Measurements from ENCODE around the gene GYS1.

Gene GYS1

DNA sequence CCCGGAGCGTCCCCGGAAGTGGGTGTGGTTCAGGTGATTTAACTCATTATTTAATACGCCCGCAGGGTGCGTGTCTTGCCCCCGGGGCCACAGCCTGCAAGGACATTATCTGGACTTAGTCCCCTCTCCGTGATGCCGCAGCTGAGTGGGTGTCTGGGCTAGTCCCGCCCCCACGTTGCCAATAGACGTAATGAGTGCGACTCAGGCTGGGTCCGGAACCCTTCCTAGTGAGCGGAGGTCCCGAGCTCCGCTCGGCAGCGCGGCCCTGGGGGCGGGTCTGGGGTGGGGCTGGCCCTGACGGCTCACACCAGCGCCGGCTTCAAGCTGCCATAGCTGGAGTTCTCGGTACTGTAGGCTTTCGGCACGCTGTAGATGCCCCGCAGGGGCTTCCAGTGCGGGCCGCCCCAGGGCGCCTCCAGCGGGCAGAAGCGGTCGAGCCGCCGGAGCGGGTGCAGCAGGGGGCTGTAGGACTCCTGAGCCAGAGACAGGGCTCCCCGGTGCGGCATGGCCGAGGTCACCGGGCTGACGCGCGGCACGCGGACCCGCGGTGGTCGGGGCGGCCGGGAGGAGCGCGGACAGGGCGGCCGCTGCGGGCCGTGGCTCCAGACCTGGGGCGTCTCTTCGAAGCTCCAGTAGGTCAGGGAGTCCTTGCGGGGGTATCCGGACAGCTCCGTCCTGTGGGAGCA, 24.7 kb upstream of the GYS1 start (continued):
- peak; percentile 49 for TF ChIP-seq GLIS1 (tag by site-specific recombination; IDR thresholded peaks at IDR 0.05)
- TF ChIP-seq ZFHX2 (tag by site-specific recombination; conservative IDR thresholded peaks at IDR 0.05): peak; percentile 86
- no peak for TF ChIP-seq ZNF514 (tag by site-specific recombination; IDR thresholded peaks at IDR 0.05)
- TF ChIP-seq ZNF560 (tag by site-specific recombination; IDR thresholded peaks at IDR 0.05; ENCODE audit: borderline replicate concordance): no peak
- TF ChIP-seq, protein P1, sequence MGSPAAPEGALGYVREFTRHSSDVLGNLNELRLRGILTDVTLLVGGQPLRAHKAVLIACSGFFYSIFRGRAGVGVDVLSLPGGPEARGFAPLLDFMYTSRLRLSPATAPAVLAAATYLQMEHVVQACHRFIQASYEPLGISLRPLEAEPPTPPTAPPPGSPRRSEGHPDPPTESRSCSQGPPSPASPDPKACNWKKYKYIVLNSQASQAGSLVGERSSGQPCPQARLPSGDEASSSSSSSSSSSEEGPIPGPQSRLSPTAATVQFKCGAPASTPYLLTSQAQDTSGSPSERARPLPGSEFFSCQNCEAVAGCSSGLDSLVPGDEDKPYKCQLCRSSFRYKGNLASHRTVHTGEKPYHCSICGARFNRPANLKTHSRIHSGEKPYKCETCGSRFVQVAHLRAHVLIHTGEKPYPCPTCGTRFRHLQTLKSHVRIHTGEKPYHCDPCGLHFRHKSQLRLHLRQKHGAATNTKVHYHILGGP (tag by site-specific recombination; IDR thresholded peaks at IDR 0.05): no peak
- TF ChIP-seq ZXDB (tag by site-specific recombination; IDR thresholded peaks at IDR 0.05): peak; percentile 72
- TF ChIP-seq, protein P2, sequence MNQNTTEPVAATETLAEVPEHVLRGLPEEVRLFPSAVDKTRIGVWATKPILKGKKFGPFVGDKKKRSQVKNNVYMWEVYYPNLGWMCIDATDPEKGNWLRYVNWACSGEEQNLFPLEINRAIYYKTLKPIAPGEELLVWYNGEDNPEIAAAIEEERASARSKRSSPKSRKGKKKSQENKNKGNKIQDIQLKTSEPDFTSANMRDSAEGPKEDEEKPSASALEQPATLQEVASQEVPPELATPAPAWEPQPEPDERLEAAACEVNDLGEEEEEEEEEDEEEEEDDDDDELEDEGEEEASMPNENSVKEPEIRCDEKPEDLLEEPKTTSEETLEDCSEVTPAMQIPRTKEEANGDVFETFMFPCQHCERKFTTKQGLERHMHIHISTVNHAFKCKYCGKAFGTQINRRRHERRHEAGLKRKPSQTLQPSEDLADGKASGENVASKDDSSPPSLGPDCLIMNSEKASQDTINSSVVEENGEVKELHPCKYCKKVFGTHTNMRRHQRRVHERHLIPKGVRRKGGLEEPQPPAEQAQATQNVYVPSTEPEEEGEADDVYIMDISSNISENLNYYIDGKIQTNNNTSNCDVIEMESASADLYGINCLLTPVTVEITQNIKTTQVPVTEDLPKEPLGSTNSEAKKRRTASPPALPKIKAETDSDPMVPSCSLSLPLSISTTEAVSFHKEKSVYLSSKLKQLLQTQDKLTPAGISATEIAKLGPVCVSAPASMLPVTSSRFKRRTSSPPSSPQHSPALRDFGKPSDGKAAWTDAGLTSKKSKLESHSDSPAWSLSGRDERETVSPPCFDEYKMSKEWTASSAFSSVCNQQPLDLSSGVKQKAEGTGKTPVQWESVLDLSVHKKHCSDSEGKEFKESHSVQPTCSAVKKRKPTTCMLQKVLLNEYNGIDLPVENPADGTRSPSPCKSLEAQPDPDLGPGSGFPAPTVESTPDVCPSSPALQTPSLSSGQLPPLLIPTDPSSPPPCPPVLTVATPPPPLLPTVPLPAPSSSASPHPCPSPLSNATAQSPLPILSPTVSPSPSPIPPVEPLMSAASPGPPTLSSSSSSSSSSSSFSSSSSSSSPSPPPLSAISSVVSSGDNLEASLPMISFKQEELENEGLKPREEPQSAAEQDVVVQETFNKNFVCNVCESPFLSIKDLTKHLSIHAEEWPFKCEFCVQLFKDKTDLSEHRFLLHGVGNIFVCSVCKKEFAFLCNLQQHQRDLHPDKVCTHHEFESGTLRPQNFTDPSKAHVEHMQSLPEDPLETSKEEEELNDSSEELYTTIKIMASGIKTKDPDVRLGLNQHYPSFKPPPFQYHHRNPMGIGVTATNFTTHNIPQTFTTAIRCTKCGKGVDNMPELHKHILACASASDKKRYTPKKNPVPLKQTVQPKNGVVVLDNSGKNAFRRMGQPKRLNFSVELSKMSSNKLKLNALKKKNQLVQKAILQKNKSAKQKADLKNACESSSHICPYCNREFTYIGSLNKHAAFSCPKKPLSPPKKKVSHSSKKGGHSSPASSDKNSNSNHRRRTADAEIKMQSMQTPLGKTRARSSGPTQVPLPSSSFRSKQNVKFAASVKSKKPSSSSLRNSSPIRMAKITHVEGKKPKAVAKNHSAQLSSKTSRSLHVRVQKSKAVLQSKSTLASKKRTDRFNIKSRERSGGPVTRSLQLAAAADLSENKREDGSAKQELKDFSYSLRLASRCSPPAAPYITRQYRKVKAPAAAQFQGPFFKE (tag by site-specific recombination; IDR thresholded peaks at IDR 0.05; ENCODE audit: borderline replicate concordance): no peak
- no peak for TF ChIP-seq GLI2 (tag by site-specific recombination; IDR thresholded peaks at IDR 0.05; ENCODE audit: borderline replicate concordance, low read depth)
- TF ChIP-seq ZNF785 (tag by site-specific recombination; IDR thresholded peaks at IDR 0.05): no peak
- TF ChIP-seq ZNF292 (tag by site-specific recombination; IDR thresholded peaks at IDR 0.05; ENCODE audit: borderline replicate concordance, low read depth): no peak
- no peak for TF ChIP-seq ZNF670 (tag by site-specific recombination; IDR thresholded peaks at IDR 0.05; ENCODE audit: low read depth)
- TF ChIP-seq FEZF1 (tag by site-specific recombination; IDR thresholded peaks at IDR 0.05): no peak
- no peak for TF ChIP-seq ZNF112 (tag by site-specific recombination; IDR thresholded peaks at IDR 0.05)
- TF ChIP-seq, protein P3, sequence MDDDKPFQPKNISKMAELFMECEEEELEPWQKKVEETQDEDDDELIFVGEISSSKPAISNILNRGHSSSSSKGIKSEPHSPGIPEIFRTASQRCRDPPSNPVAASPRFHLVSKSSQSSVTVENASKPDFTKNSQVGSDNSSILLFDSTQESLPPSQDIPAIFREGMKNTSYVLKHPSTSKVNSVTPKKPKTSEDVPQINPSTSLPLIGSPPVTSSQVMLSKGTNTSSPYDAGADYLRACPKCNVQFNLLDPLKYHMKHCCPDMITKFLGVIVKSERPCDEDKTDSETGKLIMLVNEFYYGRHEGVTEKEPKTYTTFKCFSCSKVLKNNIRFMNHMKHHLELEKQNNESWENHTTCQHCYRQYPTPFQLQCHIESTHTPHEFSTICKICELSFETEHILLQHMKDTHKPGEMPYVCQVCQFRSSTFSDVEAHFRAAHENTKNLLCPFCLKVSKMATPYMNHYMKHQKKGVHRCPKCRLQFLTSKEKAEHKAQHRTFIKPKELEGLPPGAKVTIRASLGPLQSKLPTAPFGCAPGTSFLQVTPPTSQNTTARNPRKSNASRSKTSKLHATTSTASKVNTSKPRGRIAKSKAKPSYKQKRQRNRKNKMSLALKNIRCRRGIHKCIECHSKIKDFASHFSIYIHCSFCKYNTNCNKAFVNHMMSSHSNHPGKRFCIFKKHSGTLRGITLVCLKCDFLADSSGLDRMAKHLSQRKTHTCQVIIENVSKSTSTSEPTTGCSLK (tag by site-specific recombination; IDR thresholded peaks at IDR 0.05): no peak
- TF ChIP-seq SP7 (tag by site-specific recombination; IDR thresholded peaks at IDR 0.05): peak; percentile 26; the same call in 1 of the 2 replicates
- TF ChIP-seq ZNF561 (tag by site-specific recombination; IDR thresholded peaks at IDR 0.05; ENCODE audit: borderline replicate concordance): no peak
- no peak for TF ChIP-seq ZNF530 (tag by site-specific recombination; IDR thresholded peaks at IDR 0.05; ENCODE audit: low read depth)
- TF ChIP-seq ZNF629 (tag by site-specific recombination; IDR thresholded peaks at IDR 0.05): no peak
- no peak for TF ChIP-seq ZNF768 (tag by site-specific recombination; IDR thresholded peaks at IDR 0.05)
- no peak for TF ChIP-seq ZNF266 (tag by site-specific recombination; IDR thresholded peaks at IDR 0.05; ENCODE audit: low read depth)
- TF ChIP-seq IKZF3 (tag by site-specific recombination; IDR thresholded peaks at IDR 0.05): 0 out of 2 replicates have a peak, but pooled peaks have one; percentile 48
- TF ChIP-seq ZNF114 (tag by site-specific recombination; IDR thresholded peaks at IDR 0.05): no peak
- TF ChIP-seq SP2 (tag by site-specific recombination; IDR thresholded peaks at IDR 0.05): peak; percentile 78
- TF ChIP-seq, protein P4, sequence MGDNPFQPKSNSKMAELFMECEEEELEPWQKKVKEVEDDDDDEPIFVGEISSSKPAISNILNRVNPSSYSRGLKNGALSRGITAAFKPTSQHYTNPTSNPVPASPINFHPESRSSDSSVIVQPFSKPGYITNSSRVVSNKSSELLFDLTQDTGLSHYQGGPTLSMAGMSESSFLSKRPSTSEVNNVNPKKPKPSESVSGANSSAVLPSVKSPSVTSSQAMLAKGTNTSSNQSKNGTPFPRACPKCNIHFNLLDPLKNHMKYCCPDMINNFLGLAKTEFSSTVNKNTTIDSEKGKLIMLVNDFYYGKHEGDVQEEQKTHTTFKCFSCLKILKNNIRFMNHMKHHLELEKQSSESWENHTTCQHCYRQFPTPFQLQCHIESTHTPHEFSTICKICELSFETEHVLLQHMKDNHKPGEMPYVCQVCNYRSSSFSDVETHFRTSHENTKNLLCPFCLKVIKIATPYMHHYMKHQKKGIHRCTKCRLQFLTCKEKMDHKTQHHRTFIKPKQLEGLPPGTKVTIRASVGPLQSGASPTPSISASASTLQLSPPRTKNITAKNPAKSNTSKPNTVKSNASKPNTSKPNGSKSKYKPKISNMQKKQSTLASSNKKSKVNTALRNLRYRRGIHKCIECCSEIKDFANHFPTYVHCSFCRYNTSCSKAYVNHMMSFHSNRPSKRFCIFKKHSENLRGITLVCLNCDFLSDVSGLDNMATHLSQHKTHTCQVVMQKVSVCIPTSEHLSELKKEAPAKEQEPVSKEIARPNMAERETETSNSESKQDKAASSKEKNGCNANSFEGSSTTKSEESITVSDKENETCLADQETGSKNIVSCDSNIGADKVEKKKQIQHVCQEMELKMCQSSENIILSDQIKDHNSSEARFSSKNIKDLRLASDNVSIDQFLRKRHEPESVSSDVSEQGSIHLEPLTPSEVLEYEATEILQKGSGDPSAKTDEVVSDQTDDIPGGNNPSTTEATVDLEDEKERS (tag by site-specific recombination; IDR thresholded peaks at IDR 0.05): no peak
- TF ChIP-seq ZNF600 (tag by site-specific recombination; IDR thresholded peaks at IDR 0.05): peak; percentile 64
- TF ChIP-seq, protein P5, sequence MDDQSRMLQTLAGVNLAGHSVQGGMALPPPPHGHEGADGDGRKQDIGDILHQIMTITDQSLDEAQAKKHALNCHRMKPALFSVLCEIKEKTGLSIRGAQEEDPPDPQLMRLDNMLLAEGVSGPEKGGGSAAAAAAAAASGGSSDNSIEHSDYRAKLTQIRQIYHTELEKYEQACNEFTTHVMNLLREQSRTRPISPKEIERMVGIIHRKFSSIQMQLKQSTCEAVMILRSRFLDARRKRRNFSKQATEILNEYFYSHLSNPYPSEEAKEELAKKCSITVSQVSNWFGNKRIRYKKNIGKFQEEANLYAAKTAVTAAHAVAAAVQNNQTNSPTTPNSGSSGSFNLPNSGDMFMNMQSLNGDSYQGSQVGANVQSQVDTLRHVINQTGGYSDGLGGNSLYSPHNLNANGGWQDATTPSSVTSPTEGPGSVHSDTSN (CRISPR knock-in tag; IDR thresholded peaks at IDR 0.05): no peak
- no peak for TF ChIP-seq ZNF311 (tag by site-specific recombination; IDR thresholded peaks at IDR 0.05; ENCODE audit: borderline replicate concordance)

Data from HEK293 (cell line).